H9 (cell line): ENCODE data around the gene CBLB. TPM values are rescaled to one million over a fixed set of nuclear protein-coding genes. Genes with fewer than 3 reads are reported as not detected.

ENCODE experiments used
- DNase-seq: peaks from one replicate; pipeline ENCODE4 v3.0.0-alpha.2; 2017
- H2AFZ ChIP-seq: one replicate; pipeline ENCODE4 v1.6.1; 2013; ENCODE audit warnings: mild to moderate bottlenecking, low read length, control low read depth, moderate library complexity
- H2AK5ac ChIP-seq: 2 replicates; pipeline ENCODE4 v1.6.1; 2013; ENCODE audit warnings: low read length, control low read depth, mixed read lengths; ENCODE audit not compliant: insufficient read length
- H2BK120ac ChIP-seq: one replicate; pipeline ENCODE4 v1.6.1; 2013; ENCODE audit warnings: low read depth, mild to moderate bottlenecking, low read length, control low read depth, inconsistent platforms; ENCODE audit not compliant: poor library complexity, severe bottlenecking
- H2BK12ac ChIP-seq: 2 replicates; pipeline ENCODE4 v1.6.1; 2013; ENCODE audit warnings: low read length, control low read depth, mixed read lengths, low read depth; ENCODE audit not compliant: insufficient read length
- H2BK15ac ChIP-seq: 2 replicates; pipeline ENCODE4 v1.6.1; 2013; ENCODE audit warnings: low read depth, low read length, control low read depth
- H2BK20ac ChIP-seq: one replicate; pipeline ENCODE4 v1.6.1; 2013; ENCODE audit warnings: low read depth, mild to moderate bottlenecking, low read length, control low read depth, inconsistent platforms; ENCODE audit not compliant: poor library complexity, severe bottlenecking
- H2BK5ac ChIP-seq: 2 replicates; pipeline ENCODE4 v1.6.1; 2013; ENCODE audit warnings: low read length, control low read depth, mixed read lengths; ENCODE audit not compliant: insufficient read length
- H3K14ac ChIP-seq: 2 replicates; pipeline ENCODE4 v1.6.1; 2013; ENCODE audit warnings: low read length, control low read depth; ENCODE audit not compliant: insufficient read depth
- H3K18ac ChIP-seq: 2 replicates; pipeline ENCODE4 v1.6.1; 2013; ENCODE audit warnings: low read depth, mild to moderate bottlenecking, mixed read lengths, low read length, control low read depth; ENCODE audit not compliant: insufficient read length
- H3K23ac ChIP-seq: 2 replicates; pipeline ENCODE4 v1.6.1; 2013; ENCODE audit warnings: low read length, control low read depth, mixed read lengths, low read depth; ENCODE audit not compliant: insufficient read length
- H3K23me2 ChIP-seq: 2 replicates; pipeline ENCODE4 v1.6.1; 2013; ENCODE audit warnings: low read depth, mild to moderate bottlenecking, mixed read lengths, low read length, control low read depth; ENCODE audit not compliant: insufficient read length, poor library complexity, severe bottlenecking
- H3K27ac ChIP-seq: 2 replicates; pipeline ENCODE4 v1.5.1; 2013; ENCODE audit warnings: low read length, control low read depth, mixed read lengths, low read depth; ENCODE audit not compliant: insufficient read length
- H3K27me3 ChIP-seq: 2 replicates; pipeline ENCODE4 v1.6.1; 2013; ENCODE audit warnings: low read length, control low read depth, inconsistent platforms; ENCODE audit not compliant: insufficient read depth
- H3K4ac ChIP-seq: 2 replicates; pipeline ENCODE4 v1.6.1; 2013; ENCODE audit warnings: low read depth, mild to moderate bottlenecking, control low read depth, inconsistent platforms, low read length, moderate library complexity
- H3K4me1 ChIP-seq: 2 replicates; pipeline ENCODE4 v1.6.1; 2013; ENCODE audit warnings: low read length, control low read depth, inconsistent platforms; ENCODE audit not compliant: insufficient read depth
- H3K4me2 ChIP-seq: 2 replicates; pipeline ENCODE4 v1.6.1; 2013; ENCODE audit warnings: low read length, control low read depth, mixed read lengths; ENCODE audit not compliant: insufficient read length, insufficient read depth
- H3K56ac ChIP-seq: 2 replicates; pipeline ENCODE4 v1.6.1; 2013; ENCODE audit warnings: low read depth, mild to moderate bottlenecking, mixed read lengths, low read length, control low read depth; ENCODE audit not compliant: insufficient read length
- H3K79me1 ChIP-seq: 2 replicates; pipeline ENCODE4 v1.6.1; 2013; ENCODE audit warnings: low read depth, mild to moderate bottlenecking, moderate library complexity, low read length, control low read depth, inconsistent platforms; ENCODE audit not compliant: insufficient read depth, poor library complexity, severe bottlenecking
- H3K79me2 ChIP-seq: 2 replicates; pipeline ENCODE4 v1.6.1; 2013; ENCODE audit warnings: low read length, control low read depth, inconsistent platforms; ENCODE audit not compliant: insufficient read depth
- H3K9ac ChIP-seq: 2 replicates; pipeline ENCODE4 v1.6.1; 2013; ENCODE audit warnings: low read length, control low read depth, mixed read lengths; ENCODE audit not compliant: insufficient read length; ENCODE audit errors: extremely low read depth
- H3K9me3 ChIP-seq: one replicate; pipeline ENCODE4 v1.6.1; 2013; ENCODE audit warnings: low read depth, low read length, inconsistent platforms; ENCODE audit not compliant: control insufficient read depth
- H3T11ph ChIP-seq: one replicate; pipeline ENCODE4 v1.6.1; 2013; ENCODE audit warnings: mild to moderate bottlenecking, low read length, control low read depth, inconsistent platforms
- H4K20me1 ChIP-seq: one replicate; pipeline ENCODE4 v1.6.1; 2013; ENCODE audit not compliant: control insufficient read depth, insufficient read length, insufficient read depth
- H4K5ac ChIP-seq: 2 replicates; pipeline ENCODE4 v1.6.1; 2013; ENCODE audit warnings: low read depth, mild to moderate bottlenecking, mixed read lengths, low read length, control low read depth; ENCODE audit not compliant: insufficient read length
- H4K8ac ChIP-seq: replicated peaks from 2 replicates; pipeline ENCODE4 v1.6.1; 2013; ENCODE audit warnings: low read length, control low read depth, mixed read lengths, low read depth; ENCODE audit not compliant: insufficient read length
- H4K91ac ChIP-seq: 2 replicates; pipeline ENCODE4 v1.6.1; 2013; ENCODE audit warnings: low read depth, mild to moderate bottlenecking, moderate library complexity, mixed read lengths, low read length, control low read depth; ENCODE audit not compliant: insufficient read length
- H3K27ac Mint-ChIP-seq, 3 experiments: 2 replicates in 2 of 3; 3 replicates in 1 of 3; pipeline ENCODE4 v1.8.0; 2020 to 2021; ENCODE audit warnings: mixed read lengths in 3 of 3, mild to moderate bottlenecking in 1 of 3, moderate library complexity in 1 of 3
- H3K27me3 Mint-ChIP-seq: 2 replicates; pipeline ENCODE4 v1.8.0; 2021; ENCODE audit warnings: low read depth, mild to moderate bottlenecking, moderate library complexity, mixed read lengths
- H3K36me3 Mint-ChIP-seq, 3 experiments: 2 replicates in 2 of 3; 3 replicates in 1 of 3; pipeline ENCODE4 v1.8.0; 2020 to 2021; ENCODE audit warnings: low read depth in 3 of 3, mixed read lengths in 3 of 3; ENCODE audit not compliant: insufficient read depth in 1 of 3
- H3K4me1 Mint-ChIP-seq, 2 experiments: 2 replicates each; pipeline ENCODE4 v1.8.0; 2020; ENCODE audit warnings: mixed read lengths in 2 of 2
- H3K4me3 Mint-ChIP-seq, 2 experiments: 2 replicates in 1 of 2; 3 replicates in 1 of 2; pipeline ENCODE4 v1.8.0; 2020 to 2021; ENCODE audit warnings: mild to moderate bottlenecking in 2 of 2, mixed read lengths in 2 of 2, moderate library complexity in 1 of 2
- H3K9me3 Mint-ChIP-seq, 2 experiments: 2 replicates in 1 of 2; 3 replicates in 1 of 2; pipeline ENCODE4 v1.8.0; 2020; ENCODE audit warnings: mild to moderate bottlenecking in 2 of 2, mixed read lengths in 2 of 2, moderate library complexity in 1 of 2
- CTCF ChIP-seq: fragments of 200-600 bp; sonication (generic); conservative IDR thresholded peaks from 3 replicates; pipeline ENCODE4 v1.8.0; 2021; ENCODE audit warnings: antibody characterized with exemption, mild to moderate bottlenecking
- WGBS: extraction: QIAGEN DNeasy Blood & Tissue Kit; methylation state at CpG from one replicate; pipeline ENCODE4 v1.1.7; 2013; ENCODE audit warnings: missing lambda C conversion rate, low lambda C conversion rate, mixed read lengths; ENCODE audit not compliant: insufficient read length; ENCODE audit errors: extremely low coverage; 5-methylcytosine and 5-hydroxymethylcytosine counted together
- total RNA-seq: library from RNA; stranded (reverse); gene quantifications from 2 replicates; pipeline ENCODE4 v1.2.1, GENCODE V29; 2021

Gene CBLB
- total RNA-seq, 1 experiment from 2014 or later: 25.7 TPM

GRCh38 chr3:105787453-105787852 is 81.4 kb downstream of the CBLB start:
- Mint-ChIP-seq H3K4me3 (no peak overlapping the region), H3K27me3 (no peaks in the 10 kb centered on the region), H3K9me3 (no peaks in the 10 kb centered on the region), H3K36me3 (no peaks in the 10 kb centered on the region), H3K27ac (no peak overlapping the region), H3K4me1 (peaks cover 7 to 14% of the 10 kb centered on the region in 2 experiments)
- no peak overlapping the region for H4K5ac ChIP-seq
- no peak overlapping the region for H4K8ac ChIP-seq
- peaks cover 9% of the 10 kb centered on the region for H3K79me1 ChIP-seq
- TF ChIP-seq CTCF: no peak
- no peak overlapping the region for H2BK15ac ChIP-seq
- no peak overlapping the region for H3K56ac ChIP-seq
- H3K9me3 ChIP-seq: no peaks in the 10 kb centered on the region
- WGBS: no CpG with 5 or more reads among the region's 2 CpGs
- no peak overlapping the region for H3K9ac ChIP-seq
- no peaks in the 10 kb centered on the region for H4K20me1 ChIP-seq
- no peak overlapping the region for H3K14ac ChIP-seq
- no peaks in the 10 kb centered on the region for H3K27me3 ChIP-seq
- DNase-seq: no peak
- H3K23me2 ChIP-seq: no peaks in the 10 kb centered on the region
- H2BK12ac ChIP-seq: no peak overlapping the region
- no peak overlapping the region for H4K91ac ChIP-seq
- H3T11ph ChIP-seq: no peak overlapping the region
- no peak overlapping the region for H2AK5ac ChIP-seq
- H2BK5ac ChIP-seq: no peak overlapping the region
- H3K79me2 ChIP-seq: no peaks in the 10 kb centered on the region; the same call in 1 of the 2 replicates
- H3K4me1 ChIP-seq: no peaks in the 10 kb centered on the region; the same call in 1 of the 2 replicates
- H3K4me2 ChIP-seq: no peak overlapping the region
- no peak overlapping the region for H2BK20ac ChIP-seq
- H3K23ac ChIP-seq: no peak overlapping the region
- H3K4ac ChIP-seq: no peak overlapping the region
- no peak overlapping the region for H2AFZ ChIP-seq
- no peak overlapping the region for H3K27ac ChIP-seq
- no peak overlapping the region for H2BK120ac ChIP-seq
- no peak overlapping the region for H3K18ac ChIP-seq
